ENCODE data around the gene POLR1D.

DNA sequence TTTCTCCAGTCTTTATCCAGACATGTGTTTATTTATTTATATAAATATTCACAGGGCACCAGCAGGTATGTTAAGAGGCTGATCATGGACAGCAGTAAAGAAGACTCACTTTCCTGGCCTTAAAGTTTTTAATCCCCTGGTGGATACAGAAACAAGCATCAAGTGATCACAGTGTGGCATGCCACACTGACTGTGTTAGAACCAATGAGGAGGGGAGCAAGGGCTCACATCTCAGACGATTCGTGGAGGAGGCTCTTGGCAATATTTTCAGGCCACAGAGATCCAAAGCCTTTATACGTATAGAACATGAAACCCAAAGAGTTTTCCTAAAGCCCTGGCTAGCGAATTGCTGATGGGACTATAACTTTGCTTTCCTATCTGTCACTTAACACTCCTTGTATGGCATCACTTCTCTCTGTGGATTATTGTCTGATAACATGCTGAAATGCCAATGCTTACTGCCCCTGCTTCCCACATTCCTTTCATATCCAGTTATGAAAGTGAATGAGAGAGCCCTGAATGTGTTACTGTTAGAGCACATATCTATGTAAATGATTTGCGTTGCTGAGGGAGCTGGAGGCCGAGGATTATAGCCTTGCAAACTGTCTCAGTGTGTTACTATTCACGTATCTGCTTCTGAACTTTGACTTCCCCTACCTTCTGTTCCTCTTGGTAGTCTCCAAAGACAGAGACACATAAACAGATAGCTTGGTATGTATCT, 37.6 kb downstream of the POLR1D start:
- TF ChIP-seq, protein P1, sequence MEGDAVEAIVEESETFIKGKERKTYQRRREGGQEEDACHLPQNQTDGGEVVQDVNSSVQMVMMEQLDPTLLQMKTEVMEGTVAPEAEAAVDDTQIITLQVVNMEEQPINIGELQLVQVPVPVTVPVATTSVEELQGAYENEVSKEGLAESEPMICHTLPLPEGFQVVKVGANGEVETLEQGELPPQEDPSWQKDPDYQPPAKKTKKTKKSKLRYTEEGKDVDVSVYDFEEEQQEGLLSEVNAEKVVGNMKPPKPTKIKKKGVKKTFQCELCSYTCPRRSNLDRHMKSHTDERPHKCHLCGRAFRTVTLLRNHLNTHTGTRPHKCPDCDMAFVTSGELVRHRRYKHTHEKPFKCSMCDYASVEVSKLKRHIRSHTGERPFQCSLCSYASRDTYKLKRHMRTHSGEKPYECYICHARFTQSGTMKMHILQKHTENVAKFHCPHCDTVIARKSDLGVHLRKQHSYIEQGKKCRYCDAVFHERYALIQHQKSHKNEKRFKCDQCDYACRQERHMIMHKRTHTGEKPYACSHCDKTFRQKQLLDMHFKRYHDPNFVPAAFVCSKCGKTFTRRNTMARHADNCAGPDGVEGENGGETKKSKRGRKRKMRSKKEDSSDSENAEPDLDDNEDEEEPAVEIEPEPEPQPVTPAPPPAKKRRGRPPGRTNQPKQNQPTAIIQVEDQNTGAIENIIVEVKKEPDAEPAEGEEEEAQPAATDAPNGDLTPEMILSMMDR (IDR thresholded peaks at IDR 0.05) = no peak
- TF ChIP-seq ZNF121 (CRISPR knock-in tag; IDR thresholded peaks at IDR 0.05) (no peak), MAX (CRISPR knock-in tag; IDR thresholded peaks at IDR 0.05) (no peak)
